ENCODE measurements around the gene GAS2L2.

Gene GAS2L2

DNA sequence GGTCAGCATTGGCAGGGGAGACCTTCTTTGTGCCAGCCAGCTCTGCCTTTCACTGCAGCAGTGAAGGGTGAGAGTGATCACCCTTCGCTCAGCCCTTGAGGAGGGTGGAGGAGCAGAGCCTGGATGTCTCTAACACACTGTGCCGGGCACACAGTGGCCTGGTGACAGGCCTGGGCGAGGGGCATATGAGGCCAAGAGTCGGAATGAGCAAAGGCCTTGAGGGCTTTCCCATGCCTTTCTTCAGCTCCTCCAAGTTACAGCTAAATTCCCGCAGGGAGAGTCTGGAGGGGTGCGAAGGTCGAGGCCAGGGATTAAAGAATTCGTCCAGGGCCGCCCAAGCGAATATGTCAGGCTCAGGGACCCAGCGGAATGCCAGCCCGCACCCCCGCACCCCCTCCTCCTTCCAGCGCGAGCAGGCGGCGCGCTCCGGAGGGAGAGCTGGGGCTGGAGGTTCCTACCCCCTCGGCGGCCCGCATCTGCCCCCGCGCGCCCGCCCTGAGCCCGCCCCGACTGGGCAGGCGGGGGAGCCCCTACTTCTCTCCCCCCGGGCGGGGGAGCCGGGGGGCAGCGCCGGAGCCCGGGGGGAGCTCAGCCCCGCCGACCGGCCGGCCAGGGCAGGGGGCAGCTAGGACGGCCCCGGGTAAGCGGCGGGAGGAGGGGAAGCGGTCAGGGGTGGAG lies 21.7 kb downstream of the GAS2L2 start, which contains the start of gene RASL10B:
Gene RASL10B, plus strand, starts transcription at position 401 of the 678 bp plus-strand sequence. CDS start 3,546 bp downstream, outside the sequence.
- DNase-seq (ENCODE audit: insufficient read length, low spot score) (peak; percentile 70), FAIRE-seq (no peak)
- no peak for TF ChIP-seq POU2F2 (IDR thresholded peaks at IDR 0.05; ENCODE audit: low read depth, low read length)
- no peak for TF ChIP-seq TAF1 (IDR thresholded peaks at IDR 0.05; ENCODE audit: low read depth, low read length)
- TF ChIP-seq PAX5 (IDR thresholded peaks at IDR 0.05; ENCODE audit: insufficient read depth, low read length, severe bottlenecking): no peak
- TF ChIP-seq POLR2A (IDR thresholded peaks at IDR 0.05; ENCODE audit: low read depth, low read length): no peak
- no peak for TF ChIP-seq SPI1 (IDR thresholded peaks at IDR 0.05; ENCODE audit: low read depth, low read length)
- TF ChIP-seq POLR2AphosphoS5 (IDR thresholded peaks at IDR 0.05; ENCODE audit: low read depth, low read length): no peak

DNA sequence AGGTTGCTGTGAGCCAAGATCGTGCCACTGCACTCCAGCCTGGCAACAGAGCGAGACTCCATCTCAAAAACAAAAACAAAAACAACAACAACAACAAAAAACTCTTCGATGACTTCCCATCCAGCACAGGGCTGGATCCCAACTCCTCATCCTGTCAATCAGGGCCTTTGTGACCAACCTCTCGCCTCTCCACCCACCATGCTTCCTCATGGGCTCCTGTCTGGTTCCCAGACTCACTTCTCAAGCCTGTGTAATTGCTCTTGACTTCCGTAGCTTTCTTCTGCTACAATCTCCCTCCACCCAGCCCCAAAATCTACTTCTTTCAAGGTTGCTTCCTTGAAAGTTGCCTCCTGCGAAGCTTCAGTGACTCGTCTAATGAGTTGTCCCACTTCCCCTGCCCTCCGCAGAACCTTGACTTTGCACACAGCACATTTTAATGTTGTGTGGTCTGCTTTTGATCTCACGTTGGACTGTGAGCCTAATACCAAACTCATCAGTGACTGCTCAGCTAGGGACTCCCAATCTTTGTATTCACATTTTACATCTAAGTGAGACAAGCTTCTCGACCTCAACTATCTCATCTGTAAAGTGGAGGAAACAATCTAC lies 22.5 kb downstream of the GAS2L2 start:
- FAIRE-seq: no peak
- no peak for DNase-seq (ENCODE audit: insufficient read length, low spot score)
- TF ChIP-seq POU2F2 (IDR thresholded peaks at IDR 0.05; ENCODE audit: low read depth, low read length) (no peak), POLR2AphosphoS5 (IDR thresholded peaks at IDR 0.05; ENCODE audit: low read depth, low read length) (no peak), PAX5 (IDR thresholded peaks at IDR 0.05; ENCODE audit: insufficient read depth, low read length, severe bottlenecking) (no peak), SPI1 (IDR thresholded peaks at IDR 0.05; ENCODE audit: low read depth, low read length) (no peak), TAF1 (IDR thresholded peaks at IDR 0.05; ENCODE audit: low read depth, low read length) (no peak), POLR2A (IDR thresholded peaks at IDR 0.05; ENCODE audit: low read depth, low read length) (no peak)

DNA sequence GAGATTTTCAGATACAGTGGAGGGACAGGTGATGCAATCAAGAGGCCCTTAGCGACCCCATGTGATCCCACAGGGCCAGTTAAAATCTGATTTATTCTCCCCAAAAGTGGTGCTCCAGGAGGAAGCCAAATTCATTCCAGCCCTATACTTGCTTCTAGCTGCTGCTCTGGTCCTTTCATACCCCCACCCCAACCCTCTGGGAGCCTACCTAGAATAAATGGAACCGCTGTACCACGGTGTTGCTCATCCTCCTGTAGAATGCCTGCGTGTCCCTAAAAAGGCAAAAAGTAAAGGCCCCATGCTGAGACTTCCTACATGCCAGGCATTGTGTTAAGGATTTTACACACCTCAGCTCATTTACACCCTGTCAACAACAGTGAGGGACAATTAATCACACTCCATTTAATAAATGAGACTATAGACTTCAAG lies 23.6 kb downstream of the GAS2L2 start:
- DNase-seq (ENCODE audit: insufficient read length, low spot score): no peak
- TF ChIP-seq POLR2A (IDR thresholded peaks at IDR 0.05; ENCODE audit: low read depth, low read length) (no peak), TAF1 (IDR thresholded peaks at IDR 0.05; ENCODE audit: low read depth, low read length) (no peak), PAX5 (IDR thresholded peaks at IDR 0.05; ENCODE audit: insufficient read depth, low read length, severe bottlenecking) (no peak), POLR2AphosphoS5 (IDR thresholded peaks at IDR 0.05; ENCODE audit: low read depth, low read length) (no peak), POU2F2 (IDR thresholded peaks at IDR 0.05; ENCODE audit: low read depth, low read length) (no peak), SPI1 (IDR thresholded peaks at IDR 0.05; ENCODE audit: low read depth, low read length) (no peak)
- no peak for FAIRE-seq

DNA sequence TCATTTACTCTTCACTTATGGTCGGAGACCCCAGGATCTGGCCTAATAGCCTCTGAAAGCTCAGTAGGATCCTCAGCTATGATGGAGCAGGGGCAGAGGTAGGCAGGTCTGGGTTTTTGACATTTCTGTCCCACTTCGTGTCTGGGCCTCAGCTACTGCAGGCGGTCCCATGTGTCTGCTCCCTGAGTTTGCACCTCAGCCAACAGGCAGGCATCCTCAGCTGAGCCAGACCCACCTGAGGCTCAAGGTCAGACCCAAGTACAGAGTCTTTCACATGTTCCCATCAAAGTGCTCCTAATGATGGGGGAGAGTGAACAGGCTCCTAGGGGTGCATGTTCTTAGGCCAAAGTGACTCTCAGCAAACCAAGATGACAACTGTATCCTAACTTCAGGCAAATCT lies 24.5 kb downstream of the GAS2L2 start:
- no peak for DNase-seq (ENCODE audit: insufficient read length, low spot score)
- no peak for FAIRE-seq
- TF ChIP-seq POLR2A (IDR thresholded peaks at IDR 0.05; ENCODE audit: low read depth, low read length) (no peak), TAF1 (IDR thresholded peaks at IDR 0.05; ENCODE audit: low read depth, low read length) (no peak), PAX5 (IDR thresholded peaks at IDR 0.05; ENCODE audit: insufficient read depth, low read length, severe bottlenecking) (no peak), POLR2AphosphoS5 (IDR thresholded peaks at IDR 0.05; ENCODE audit: low read depth, low read length) (no peak), POU2F2 (IDR thresholded peaks at IDR 0.05; ENCODE audit: low read depth, low read length) (no peak), SPI1 (IDR thresholded peaks at IDR 0.05; ENCODE audit: low read depth, low read length) (no peak)

DNA sequence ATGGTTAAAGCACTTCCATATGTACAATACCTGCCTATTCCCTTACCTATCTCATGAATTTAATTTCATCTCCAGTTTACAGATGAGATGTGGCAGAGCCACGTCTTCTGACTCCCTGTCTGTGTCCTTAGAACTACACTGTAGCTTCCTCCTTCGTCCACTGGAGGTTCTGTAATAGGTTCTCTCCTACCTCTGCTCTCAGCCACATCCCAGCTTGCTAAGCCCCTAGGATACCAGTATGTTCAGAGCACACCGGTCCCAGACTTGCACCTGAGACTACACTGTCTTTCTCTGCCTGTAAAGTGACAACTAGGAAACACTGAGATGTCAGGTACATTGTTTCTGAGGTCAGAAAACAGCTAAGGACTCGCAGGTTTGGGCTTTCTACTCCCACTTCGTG lies 25.4 kb downstream of the GAS2L2 start:
- TF ChIP-seq POLR2AphosphoS5 (IDR thresholded peaks at IDR 0.05; ENCODE audit: low read depth, low read length) (no peak), POU2F2 (IDR thresholded peaks at IDR 0.05; ENCODE audit: low read depth, low read length) (no peak), TAF1 (IDR thresholded peaks at IDR 0.05; ENCODE audit: low read depth, low read length) (no peak), POLR2A (IDR thresholded peaks at IDR 0.05; ENCODE audit: low read depth, low read length) (no peak), PAX5 (IDR thresholded peaks at IDR 0.05; ENCODE audit: insufficient read depth, low read length, severe bottlenecking) (no peak), SPI1 (IDR thresholded peaks at IDR 0.05; ENCODE audit: low read depth, low read length) (no peak)
- FAIRE-seq (no peak), DNase-seq (ENCODE audit: insufficient read length, low spot score) (no peak)

DNA sequence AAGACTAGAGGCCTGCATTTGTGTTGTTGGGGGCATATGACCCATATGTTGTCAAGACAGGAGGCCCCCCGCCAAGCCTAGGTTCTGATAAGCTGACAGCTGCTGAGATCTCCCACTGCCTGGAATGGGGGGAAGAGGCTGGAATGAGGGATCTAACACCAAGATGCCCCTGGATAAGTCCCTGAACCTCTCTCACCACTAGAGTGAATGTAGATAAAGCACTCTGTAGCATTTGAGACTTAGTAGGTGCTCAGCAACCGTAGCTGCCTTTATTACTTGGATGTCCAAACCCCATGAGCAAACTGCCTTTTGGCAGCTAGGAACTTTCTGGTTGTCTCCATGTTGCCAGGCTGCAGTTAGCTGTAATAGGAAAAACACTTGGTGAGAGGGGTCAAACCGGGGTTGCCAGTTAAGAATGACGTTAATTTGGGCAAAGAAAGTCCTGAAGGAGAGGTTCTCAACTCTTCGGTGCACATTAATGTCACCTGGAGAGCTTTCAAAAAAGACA lies 26.0 kb downstream of the GAS2L2 start:
- no peak for DNase-seq (ENCODE audit: insufficient read length, low spot score)
- no peak for FAIRE-seq
- TF ChIP-seq POU2F2 (IDR thresholded peaks at IDR 0.05; ENCODE audit: low read depth, low read length) (no peak), SPI1 (IDR thresholded peaks at IDR 0.05; ENCODE audit: low read depth, low read length) (no peak), POLR2AphosphoS5 (IDR thresholded peaks at IDR 0.05; ENCODE audit: low read depth, low read length) (no peak), POLR2A (IDR thresholded peaks at IDR 0.05; ENCODE audit: low read depth, low read length) (no peak), PAX5 (IDR thresholded peaks at IDR 0.05; ENCODE audit: insufficient read depth, low read length, severe bottlenecking) (no peak), TAF1 (IDR thresholded peaks at IDR 0.05; ENCODE audit: low read depth, low read length) (no peak)

DNA sequence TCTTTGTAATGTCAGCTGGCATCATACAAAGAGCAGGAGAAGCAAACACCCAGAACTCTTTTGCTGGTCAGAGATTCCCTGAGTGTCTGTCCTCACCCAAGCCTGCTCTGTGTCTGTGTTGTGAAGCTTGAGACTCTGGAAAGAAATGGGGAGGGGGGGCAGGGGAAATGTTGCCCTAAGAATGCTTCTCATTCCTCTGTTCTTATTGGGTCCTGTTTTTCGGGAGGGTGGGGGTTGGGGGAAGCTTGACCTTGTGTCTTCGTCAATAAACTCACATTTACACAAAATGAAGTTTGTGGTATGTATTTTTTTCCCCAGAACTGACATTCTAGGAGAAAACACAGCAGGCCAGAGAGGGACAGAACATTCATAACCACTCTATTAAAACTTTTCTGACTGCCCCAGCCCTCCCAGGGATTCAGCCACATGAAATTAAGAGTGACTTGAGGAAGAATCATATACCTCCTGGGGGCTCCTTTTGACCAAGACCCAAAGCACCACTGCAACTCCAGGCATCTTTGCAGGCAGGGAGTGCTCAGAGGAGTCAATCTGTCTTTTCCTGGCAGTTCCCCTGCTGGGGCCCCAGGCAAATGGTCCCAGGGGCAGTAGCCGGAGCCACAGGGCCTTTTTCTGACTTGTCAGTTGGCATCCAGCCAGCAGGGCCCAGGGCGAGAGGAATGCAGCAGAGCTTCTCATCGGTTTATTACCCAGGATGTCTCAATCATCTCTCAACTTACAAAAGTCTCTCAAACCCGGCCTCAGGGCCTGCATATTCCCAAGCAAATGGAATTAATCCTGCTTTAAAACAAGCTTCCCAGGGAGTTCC lies 26.7 kb downstream of the GAS2L2 start:
- FAIRE-seq (no peak), DNase-seq (ENCODE audit: insufficient read length, low spot score) (no peak)
- TF ChIP-seq TAF1 (IDR thresholded peaks at IDR 0.05; ENCODE audit: low read depth, low read length): no peak
- TF ChIP-seq SPI1 (IDR thresholded peaks at IDR 0.05; ENCODE audit: low read depth, low read length): no peak
- TF ChIP-seq POLR2AphosphoS5 (IDR thresholded peaks at IDR 0.05; ENCODE audit: low read depth, low read length): no peak
- TF ChIP-seq PAX5 (IDR thresholded peaks at IDR 0.05; ENCODE audit: insufficient read depth, low read length, severe bottlenecking): no peak
- no peak for TF ChIP-seq POLR2A (IDR thresholded peaks at IDR 0.05; ENCODE audit: low read depth, low read length)
- no peak for TF ChIP-seq POU2F2 (IDR thresholded peaks at IDR 0.05; ENCODE audit: low read depth, low read length)

DNA sequence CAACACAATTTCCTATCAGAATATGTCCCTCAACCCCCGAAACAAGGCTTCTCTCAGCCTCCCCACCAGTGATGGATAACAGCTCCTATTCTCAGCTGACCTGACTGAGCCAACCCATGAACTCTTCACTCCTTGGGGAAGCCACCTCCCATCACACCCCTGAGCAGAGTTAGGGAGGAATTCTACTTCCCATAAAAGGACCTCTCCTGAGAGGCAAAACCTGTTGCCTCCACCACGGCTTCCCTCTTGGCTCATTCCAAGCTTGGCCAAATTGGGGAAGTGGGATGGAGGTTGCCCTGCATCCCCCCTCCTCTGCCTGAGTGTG lies 27.3 kb downstream of the GAS2L2 start:
- no peak for TF ChIP-seq POLR2A (IDR thresholded peaks at IDR 0.05; ENCODE audit: low read depth, low read length)
- no peak for TF ChIP-seq POU2F2 (IDR thresholded peaks at IDR 0.05; ENCODE audit: low read depth, low read length)
- TF ChIP-seq TAF1 (IDR thresholded peaks at IDR 0.05; ENCODE audit: low read depth, low read length): no peak
- no peak for TF ChIP-seq POLR2AphosphoS5 (IDR thresholded peaks at IDR 0.05; ENCODE audit: low read depth, low read length)
- no peak for TF ChIP-seq SPI1 (IDR thresholded peaks at IDR 0.05; ENCODE audit: low read depth, low read length)
- no peak for TF ChIP-seq PAX5 (IDR thresholded peaks at IDR 0.05; ENCODE audit: insufficient read depth, low read length, severe bottlenecking)
- FAIRE-seq (no peak), DNase-seq (ENCODE audit: insufficient read length, low spot score) (no peak)

DNA sequence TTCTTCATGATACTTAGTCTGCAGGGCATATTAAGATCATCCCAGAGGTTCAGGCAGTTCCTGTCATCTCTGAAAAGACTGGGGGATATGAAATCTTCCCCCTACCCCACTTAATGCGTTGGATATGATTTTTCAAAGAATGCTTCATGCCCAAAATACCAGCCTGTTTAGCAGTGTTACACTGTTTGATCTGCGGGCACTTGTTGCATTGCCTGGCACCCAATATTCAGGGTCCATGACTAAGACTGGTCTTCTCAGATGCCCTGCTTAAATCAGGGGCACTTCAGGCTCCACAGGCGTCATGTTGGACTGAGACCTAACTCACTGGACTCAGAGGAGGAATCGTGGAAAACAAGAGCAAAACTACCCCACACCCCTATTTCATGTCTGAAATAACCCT lies 28.0 kb downstream of the GAS2L2 start:
- FAIRE-seq: no peak
- TF ChIP-seq PAX5 (IDR thresholded peaks at IDR 0.05; ENCODE audit: insufficient read depth, low read length, severe bottlenecking) (no peak), POLR2AphosphoS5 (IDR thresholded peaks at IDR 0.05; ENCODE audit: low read depth, low read length) (no peak), SPI1 (IDR thresholded peaks at IDR 0.05; ENCODE audit: low read depth, low read length) (no peak), TAF1 (IDR thresholded peaks at IDR 0.05; ENCODE audit: low read depth, low read length) (no peak), POLR2A (IDR thresholded peaks at IDR 0.05; ENCODE audit: low read depth, low read length) (no peak), POU2F2 (IDR thresholded peaks at IDR 0.05; ENCODE audit: low read depth, low read length) (no peak)
- no peak for DNase-seq (ENCODE audit: insufficient read length, low spot score)
